GM21737 (cell line): ENCODE measurements around the gene ERVH48-1.
"Not testable (repeated sequence)": the region's sequence is repeated elsewhere in the genome, so short reads cannot be mapped to it uniquely, and the experiment has no call there.

Experiments
- ATAC-seq: cut with Tn5 transposase; IDR thresholded peaks from one replicate; pipeline ENCODE4 v1.9.1; 2021; ENCODE audit warnings: mild to moderate bottlenecking, moderate library complexity; ENCODE audit not compliant: unreplicated experiment

The ERVH48-1 gene

DNA sequence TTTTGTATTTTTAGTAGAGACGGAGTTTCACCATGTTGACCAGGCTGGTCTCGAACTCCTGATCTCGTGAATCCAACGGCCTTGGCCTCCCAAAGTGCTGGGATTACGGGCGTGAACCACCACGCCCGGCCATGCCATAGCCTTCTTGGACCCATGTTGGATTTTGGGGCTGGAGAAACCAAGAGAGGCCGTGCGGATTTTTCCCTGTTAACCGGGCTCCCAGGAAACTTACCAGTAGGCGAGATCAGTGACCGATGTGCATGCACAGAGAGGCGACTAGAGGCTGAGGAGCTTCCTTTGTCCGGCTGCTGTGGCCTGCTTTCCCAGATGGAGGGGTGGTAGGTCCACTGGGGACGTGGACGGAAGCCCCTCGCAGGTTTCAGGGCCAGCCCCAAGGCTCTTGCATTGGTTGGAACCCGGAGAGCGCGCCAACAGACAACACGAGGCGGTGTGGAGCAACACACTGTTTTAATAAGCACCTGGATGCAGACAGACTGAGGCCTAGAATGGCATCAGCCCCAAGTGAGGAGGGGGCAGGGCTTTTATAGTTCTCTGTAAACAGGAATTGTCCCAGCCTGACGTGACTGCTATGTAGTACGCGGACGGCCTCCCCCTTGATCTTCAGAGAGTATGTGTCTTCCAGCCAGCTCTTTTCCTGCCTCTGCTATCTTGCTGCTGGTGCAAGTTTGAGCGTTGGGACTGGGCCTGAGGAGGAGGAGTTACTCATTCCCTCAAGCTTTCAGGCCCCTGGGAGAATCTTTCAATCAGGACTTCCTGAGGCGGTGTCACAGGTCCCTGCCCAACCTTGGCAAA lies at the start of gene ERVH48-1:
Gene ERVH48-1, minus strand, starts transcription at position 517 of the 813 bp plus-strand sequence. CDS start 6,624 bp downstream, outside the sequence.
- no peak for ATAC-seq

DNA sequence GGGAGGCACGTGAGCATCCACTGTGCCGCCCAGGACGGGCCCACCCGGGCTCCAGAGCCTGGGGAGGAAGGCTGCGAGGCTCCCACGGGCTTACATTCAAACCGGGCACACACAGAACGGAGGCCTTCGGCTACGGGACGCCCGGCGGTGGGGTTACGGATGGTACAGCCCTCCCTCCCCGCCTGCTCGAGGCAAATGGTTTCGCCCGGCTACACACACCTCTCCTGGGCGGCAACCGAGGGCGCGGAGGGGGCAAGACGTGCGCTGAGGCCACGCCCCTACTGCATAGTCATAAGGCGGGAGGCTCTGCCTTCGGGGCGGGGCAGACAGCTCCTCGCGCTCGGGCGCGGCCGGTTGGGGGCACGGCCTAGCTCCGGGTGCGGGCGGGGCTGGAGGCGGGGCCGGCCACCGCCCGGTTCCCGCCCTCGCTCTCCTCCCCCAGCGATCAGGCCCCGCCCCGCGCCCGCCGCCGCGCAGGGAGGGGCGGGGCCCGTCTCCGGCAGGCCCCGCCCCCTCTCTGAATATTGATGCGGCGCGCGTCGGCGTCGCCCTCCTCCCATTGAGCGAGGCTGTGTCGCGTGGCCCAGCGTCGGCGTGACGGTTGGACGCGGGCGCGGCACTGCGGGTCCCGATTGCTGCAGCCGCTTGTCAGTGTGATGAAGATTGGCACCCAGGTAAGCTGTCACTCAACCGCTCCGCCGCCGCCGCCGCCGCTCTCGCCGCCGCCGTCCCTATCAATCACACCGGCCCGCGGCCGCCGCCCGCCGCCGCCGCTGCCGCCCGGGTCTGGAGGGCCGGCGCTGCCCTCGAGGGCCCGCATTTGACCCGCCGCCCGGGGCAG lies 48.8 kb upstream of the ERVH48-1 start, which contains the start of gene PKNOX1:
Gene PKNOX1, plus strand, starts transcription at position 572 of the 841 bp plus-strand sequence. CDS start 29,820 bp downstream, outside the sequence.
- ATAC-seq: peak; percentile 82

- no peak for ATAC-seq
Observed at GRCh38 chr21:42973309-42973990, 48.0 kb upstream of the ERVH48-1 start.

- ATAC-seq: no peak
Observed at GRCh38 chr21:42971897-42972275, 46.5 kb upstream of the ERVH48-1 start.

DNA sequence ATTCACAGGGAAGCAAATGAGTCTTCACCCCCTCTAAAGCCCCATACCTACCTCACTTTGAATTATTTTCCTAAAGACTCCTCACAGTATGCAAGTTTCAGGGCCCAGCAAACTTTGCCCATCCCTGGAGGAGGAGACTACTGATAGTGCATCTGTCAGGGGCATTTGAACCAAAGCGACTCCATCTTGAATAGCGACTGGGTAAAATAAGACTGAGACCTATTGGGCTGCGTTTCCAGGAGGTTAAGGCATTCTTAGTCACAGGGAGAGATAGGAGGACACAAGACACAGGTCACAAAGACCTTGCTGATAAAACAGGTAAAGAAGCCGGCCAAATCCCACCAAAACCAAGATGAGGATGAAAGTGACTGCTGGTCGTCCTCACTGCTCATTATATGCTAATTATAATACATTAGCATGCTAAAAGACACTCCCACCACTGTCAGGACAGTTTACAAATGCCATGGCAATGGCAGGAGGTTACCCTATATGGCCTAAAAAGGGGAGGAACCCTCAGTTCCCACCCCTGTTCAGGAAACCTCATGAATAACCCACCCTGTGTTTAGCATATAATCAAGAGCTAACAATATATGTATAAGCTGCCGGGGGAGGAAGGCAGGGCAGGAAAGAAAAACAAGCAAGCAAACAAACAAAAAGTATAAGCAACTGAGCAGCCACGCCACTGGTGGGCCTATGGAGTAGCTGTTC lies 45.7 kb upstream of the ERVH48-1 start:
- ATAC-seq: no peak

DNA sequence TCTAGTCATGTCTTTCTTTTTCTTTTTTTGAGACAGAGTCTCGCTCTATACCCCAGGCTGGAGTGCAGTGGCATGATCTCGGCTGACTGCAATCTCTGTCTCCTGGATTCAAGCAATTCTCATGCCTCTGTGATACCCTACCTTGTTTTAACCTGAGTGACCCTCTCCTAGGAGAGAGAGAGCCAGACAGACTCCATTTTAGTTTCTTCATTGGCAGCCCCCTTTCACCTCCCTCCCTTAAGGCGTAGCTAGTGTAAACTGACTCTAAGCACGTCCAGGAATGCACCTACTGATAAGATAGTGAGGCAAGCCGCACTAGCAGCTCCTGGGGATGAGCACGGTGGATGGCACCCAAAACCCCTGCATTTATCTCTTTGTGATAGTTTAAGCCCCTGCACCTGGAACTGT lies 43.8 kb upstream of the ERVH48-1 start:
- ATAC-seq: no peak

GRCh38 chr21:42967616-42968015 lies 42.2 kb upstream of the ERVH48-1 start:
- not testable (repeated sequence) for ATAC-seq

GRCh38 chr21:42965211-42965560 lies 39.8 kb upstream of the ERVH48-1 start:
- no peak for ATAC-seq

DNA sequence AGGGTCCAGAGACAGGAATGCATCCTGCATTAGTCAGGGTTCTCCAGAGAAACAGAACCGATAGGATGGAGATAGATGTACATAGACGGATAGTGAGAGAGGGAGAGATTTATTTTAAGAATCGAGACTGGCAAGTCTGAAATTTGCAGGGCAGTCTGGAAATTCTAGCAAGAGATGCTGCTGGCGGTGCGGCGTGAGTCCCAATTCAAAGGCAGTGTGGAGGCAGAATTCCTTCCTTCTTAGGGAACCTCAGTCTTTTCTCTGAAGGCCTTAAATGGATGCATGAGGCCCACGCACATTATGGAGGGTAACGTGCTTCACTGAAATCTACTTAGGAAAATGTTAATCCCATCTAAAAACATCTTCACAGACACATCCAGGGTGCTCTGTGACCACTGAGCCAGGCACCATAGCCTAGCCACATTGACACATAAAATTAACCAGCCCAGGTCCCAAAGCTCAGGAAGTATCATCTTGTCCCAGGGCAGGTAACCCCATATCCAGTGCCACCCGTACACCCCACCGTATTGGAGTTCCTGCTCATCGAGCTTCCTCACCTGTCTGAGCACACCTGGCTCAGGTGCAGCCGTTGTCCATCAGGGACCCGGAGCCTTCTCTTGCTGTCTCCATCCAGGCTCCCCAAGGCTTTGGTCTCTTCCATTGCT lies 39.2 kb upstream of the ERVH48-1 start:
- ATAC-seq: no peak

- no peak for ATAC-seq
Observed at GRCh38 chr21:42964086-42964485, 38.7 kb upstream of the ERVH48-1 start.

DNA sequence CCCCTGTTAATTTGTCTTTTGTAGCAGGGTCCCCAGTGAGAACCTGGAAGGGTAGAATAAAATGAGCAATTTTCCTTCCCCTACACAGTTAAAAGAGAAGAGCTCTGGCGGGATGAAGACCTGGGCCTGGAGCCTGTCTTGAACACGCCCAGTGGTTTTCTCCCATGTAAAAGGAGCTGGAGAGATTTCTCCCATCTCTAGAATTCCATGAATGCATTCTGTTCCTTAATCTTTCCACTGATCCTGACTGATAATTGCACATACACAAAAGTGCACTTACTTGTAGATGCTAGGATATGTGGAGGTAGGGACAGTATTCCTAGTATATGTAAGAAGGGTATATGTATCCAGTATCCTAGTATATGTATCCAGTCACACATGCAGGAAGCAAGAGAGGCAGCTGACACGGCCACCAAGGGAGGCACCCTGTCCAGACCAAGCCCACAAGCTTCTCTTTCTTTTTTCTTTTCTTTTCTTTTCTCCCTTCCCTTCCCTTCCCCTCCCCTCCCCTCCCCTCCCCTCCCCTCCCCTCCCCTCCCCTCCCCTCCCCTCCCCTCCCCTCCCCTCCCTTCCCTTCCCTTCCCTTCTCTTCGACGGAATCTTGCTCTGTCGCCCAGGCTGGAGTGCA lies 37.1 kb upstream of the ERVH48-1 start:
- ATAC-seq: no peak

DNA sequence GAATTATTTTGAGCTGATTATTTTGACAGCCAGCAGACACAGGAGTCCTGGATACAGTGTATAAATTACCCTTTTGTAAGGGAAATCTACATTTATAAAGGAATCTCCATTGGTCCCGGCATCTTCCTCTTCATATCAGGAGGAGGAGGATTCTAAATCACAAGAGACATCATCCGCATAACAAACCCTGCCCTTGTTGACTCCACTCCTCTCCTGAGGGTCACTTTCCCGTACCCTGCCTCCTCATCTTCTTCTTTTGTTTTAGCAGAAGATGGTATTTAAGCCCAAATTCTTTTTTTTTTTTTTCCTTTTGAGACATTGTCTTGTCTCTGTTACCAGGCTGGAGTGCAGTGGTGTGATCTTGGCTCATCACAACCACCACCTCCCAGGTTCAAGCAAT lies 34.3 kb upstream of the ERVH48-1 start:
- no peak for ATAC-seq

DNA sequence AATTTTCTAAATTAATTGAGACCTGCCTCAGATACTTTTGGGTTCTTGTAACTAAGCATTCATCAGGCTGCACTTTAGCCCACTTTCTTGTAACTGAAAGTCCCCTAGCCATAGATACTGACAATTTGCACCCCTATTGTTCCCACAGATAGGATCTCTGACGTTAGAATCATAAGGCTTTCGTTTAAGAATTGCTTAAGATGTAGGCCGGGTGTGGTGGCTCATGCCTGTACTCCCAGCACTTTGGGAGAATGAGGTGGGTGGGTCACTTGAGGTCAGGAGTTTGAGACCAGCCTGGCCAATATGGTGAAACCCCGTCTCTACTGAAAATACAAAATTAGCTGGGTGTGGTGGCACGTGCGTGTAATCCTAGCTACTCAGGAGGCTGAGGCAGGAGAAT lies 32.7 kb upstream of the ERVH48-1 start:
- not testable (repeated sequence) for ATAC-seq

DNA sequence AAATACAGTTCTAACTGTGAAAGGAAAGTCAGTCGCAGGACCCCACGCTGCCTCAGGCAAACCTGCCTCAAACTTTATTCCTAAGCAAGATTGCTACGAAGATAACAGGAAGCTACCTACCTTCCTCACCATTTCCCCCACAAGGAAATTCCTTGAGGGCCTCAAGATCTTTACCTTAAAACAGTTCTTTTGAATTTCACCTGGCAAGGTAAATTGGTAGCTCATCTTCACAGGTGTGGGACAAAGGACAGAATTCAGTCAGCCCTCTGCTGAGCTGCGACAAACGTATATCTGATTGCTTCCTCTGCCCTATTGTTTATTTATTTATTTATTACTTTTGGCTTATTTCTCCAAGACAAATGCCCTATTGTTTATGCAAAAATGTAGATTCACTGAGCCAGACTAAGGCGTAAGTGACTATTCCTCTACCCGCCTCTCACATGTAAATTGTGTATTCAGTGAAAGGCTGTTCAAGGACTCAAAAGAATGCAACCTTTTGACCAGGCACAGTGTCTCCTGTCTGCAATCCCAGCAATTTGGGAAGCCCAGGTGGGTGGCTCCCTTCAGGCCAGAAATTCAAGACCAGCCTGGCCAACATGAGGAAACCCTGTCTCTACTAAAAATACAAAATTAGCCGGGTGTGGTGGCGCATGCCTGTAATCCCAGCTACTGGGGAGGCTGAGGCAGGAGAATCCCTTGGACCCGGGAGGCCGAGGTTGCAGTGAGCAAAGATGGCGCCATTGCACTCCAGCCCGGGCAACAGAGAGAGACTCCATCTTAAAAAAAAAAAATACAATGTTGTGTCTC lies 31.6 kb upstream of the ERVH48-1 start:
- ATAC-seq: peak; percentile 100

- not testable (repeated sequence) for ATAC-seq
Observed at GRCh38 chr21:42951193-42951592, 25.8 kb upstream of the ERVH48-1 start.

GRCh38 chr21:42949094-42949755 lies 23.8 kb upstream of the ERVH48-1 start:
- ATAC-seq: not testable (repeated sequence)

DNA sequence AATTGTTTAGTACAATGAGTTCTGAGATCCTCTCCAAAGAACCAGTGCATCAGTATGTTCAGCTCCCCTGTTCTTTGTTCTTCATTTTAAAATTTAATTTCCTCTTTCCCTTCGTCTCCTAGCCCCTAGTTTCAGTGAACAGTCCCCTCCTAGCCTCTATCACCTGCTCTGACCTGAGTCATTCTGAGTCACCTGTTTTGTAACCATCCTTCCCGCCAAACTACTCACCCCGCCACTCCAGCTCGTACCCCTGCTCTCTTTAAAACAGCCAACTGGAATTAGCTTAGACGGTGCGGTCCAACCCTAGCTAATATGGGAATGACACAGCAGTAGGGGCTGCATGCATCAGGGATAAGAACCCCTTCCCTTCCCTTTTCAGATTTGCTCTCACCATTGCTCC lies 16.8 kb upstream of the ERVH48-1 start:
- ATAC-seq: no peak

- no peak for ATAC-seq
Observed at GRCh38 chr21:42941696-42942085, 16.3 kb upstream of the ERVH48-1 start.
